GM20431 (cell line): ENCODE data around the gene AGPAT1.

Experiments
- in situ Hi-C: fragments of 300-500 bp; cut with MseI, MboI; formaldehyde crosslinking; loops from one replicate; pipeline ENCODE4 v1.15.0; 2020; ENCODE audit warnings: low sequenced_read_pairs; ENCODE audit not compliant: unreplicated experiment

The AGPAT1 gene

GRCh38 chr6:32174416-32174815 is 1.5 kb downstream of the AGPAT1 start:
- in situ Hi-C loops, result no loop called here

- in situ Hi-C loops, result no loop called here
These were observed 2.7 kb downstream of the AGPAT1 start for GRCh38 chr6:32173051-32173727.

- in situ Hi-C loops, result no loop called here
These were observed 4.7 kb downstream of the AGPAT1 start for GRCh38 chr6:32171234-32171633.

- in situ Hi-C loops, result no loop called here
These were observed 5.6 kb downstream of the AGPAT1 start for GRCh38 chr6:32170294-32170693.

GRCh38 chr6:32168807-32169591 is 6.9 kb downstream of the AGPAT1 start:
- in situ Hi-C loops, result no loop called here

- in situ Hi-C loops, result no loop called here
These were observed 7.5 kb downstream of the AGPAT1 start for GRCh38 chr6:32168350-32168749.

- in situ Hi-C loops, result no loop called here
These were observed 8.1 kb downstream of the AGPAT1 start for GRCh38 chr6:32167761-32168262.

- in situ Hi-C loops, result no loop called here
These were observed 8.6 kb downstream of the AGPAT1 start for GRCh38 chr6:32167154-32167760.

GRCh38 chr6:32166411-32167061 is 9.3 kb downstream of the AGPAT1 start:
- in situ Hi-C loops, result no loop called here

- in situ Hi-C loops, result no loop called here
These were observed 11.6 kb downstream of the AGPAT1 start, which contains the start of gene EGFL8 for GRCh38 chr6:32164295-32164694. Gene EGFL8, plus strand, starts transcription at chr6:32164595. Its CDS starts 1,571 bp downstream, at chr6:32166166.

- in situ Hi-C loops, result no loop called here
These were observed 12.2 kb downstream of the AGPAT1 start for GRCh38 chr6:32163559-32164258.

GRCh38 chr6:32158052-32158451 is 17.8 kb downstream of the AGPAT1 start:
- in situ Hi-C loops, result no loop called here

- in situ Hi-C loops, result no loop called here
These were observed 19.0 kb downstream of the AGPAT1 start for GRCh38 chr6:32156891-32157290.

- in situ Hi-C loops, result no loop called here
These were observed 21.2 kb downstream of the AGPAT1 start for GRCh38 chr6:32154514-32155161.

- in situ Hi-C loops, result no loop called here
These were observed 22.0 kb downstream of the AGPAT1 start, which contains the start of gene PPT2 for GRCh38 chr6:32153564-32154513. Gene PPT2, plus strand, starts transcription at chr6:32154141. Its CDS starts 454 bp downstream, at chr6:32154595.

GRCh38 chr6:32152769-32153563 is 22.9 kb downstream of the AGPAT1 start:
- in situ Hi-C loops, result no loop called here
